HG03378 (cell line): Measurements from ENCODE around the gene MRS2.
"Not testable (repeated sequence)": the region's sequence is repeated elsewhere in the genome, so short reads cannot be mapped to it uniquely, and the experiment has no call there.

ENCODE experiments used
- ATAC-seq: cut with Tn5 transposase; IDR thresholded peaks from one replicate; pipeline ENCODE4 v1.9.1; 2021; ENCODE audit warnings: mild to moderate bottlenecking, moderate library complexity; ENCODE audit not compliant: unreplicated experiment

Gene MRS2

DNA sequence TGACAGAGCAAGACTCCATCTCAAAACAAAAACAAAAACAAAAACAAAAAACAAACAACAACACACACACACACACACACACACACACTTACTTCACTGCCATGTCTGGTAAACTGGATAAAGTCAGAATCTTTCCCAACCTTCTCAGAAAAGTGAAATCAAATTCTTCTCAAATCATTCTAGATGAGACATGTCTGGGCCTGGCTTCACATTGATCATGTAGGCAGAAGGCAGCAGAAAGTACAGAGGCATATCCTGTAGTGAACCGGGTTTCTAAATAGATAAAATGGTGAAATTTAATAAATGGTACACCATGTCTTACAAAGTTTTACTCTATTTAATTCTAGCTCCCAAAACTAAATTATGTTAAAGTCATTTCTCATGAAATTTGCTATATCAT is 14.9 kb upstream of the MRS2 start:
- no peak for ATAC-seq

DNA sequence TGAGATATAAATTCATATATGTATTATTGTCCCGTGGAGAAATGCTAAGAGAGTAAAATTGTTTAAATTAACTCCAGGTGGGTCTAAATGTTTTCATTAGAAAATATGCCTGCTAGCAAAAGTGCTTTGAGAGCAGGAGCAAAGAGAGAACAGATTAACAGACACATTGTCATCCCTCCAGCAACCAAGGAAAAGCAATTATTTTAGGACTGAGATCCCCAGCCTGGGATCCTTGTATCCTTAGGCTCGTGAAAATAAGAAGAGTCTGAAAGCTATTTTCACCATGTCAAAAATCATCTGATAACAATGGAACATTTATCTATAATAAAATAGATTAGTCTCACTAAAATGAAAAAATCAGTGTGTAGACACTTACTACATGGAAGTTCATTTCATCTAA is 11.5 kb upstream of the MRS2 start:
- ATAC-seq = no peak

DNA sequence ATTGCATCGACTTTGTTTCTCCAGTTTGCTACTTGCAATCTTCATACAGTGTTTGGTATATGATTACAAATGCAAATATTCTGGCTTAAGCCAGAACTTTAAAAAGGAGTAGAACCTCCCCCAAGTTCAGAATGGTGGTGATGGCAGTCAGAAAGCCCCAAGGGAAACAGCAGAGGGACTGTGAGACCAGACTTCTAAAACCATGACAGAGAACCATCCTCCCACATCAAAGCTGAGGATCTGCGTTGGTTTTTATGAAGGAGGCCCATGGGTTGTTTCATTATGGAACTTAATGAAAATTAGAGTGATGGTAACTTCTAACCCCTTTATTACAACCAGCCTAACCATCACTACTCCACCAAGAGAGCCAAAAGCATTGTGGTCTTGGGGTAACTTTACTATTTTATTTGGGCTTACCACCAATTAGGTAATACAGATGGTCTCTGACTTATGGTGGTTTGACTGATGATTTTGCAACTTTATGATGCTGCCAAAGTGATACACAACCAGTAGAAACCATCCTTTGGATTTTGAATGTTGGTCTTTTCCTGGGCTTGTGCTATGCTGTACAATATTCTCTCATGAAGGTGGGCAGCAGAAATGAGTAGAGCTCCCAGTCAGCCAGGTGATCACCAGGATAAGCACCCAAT is 10.9 kb upstream of the MRS2 start:
- peak; percentile 89 for ATAC-seq

DNA sequence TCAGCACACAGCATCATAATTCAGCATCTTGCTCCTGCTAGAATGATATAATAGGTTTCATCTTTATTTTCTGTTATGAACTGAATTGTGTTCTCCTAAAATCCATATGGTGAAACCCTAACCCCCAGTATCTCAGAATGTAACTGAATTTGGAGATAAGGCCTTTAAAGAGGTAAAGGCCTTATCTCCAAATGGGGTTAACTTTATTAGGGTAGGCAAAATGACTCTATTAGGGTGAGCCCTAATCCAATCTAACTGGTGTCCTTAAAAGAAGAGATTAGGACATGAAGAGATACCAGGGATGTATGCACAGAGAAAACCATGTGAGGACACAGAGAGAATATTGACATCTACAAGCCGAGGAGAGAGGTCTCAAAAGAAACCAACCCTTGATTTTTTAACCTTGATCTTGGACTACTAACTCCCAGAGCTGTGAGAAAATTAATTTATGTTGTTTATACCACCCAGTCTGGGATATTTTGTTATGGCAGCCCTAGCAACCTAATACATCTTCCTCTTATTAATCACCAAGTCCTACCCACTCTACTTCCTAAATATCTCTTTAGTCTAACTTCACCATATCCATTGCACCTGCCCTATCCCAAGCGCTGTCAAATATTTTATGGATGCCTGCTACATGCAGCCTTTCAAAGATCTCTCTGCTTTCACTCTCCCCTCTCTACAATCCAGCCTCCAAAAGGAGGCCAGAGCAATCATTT is 8.5 kb upstream of the MRS2 start:
- no peak for ATAC-seq

DNA sequence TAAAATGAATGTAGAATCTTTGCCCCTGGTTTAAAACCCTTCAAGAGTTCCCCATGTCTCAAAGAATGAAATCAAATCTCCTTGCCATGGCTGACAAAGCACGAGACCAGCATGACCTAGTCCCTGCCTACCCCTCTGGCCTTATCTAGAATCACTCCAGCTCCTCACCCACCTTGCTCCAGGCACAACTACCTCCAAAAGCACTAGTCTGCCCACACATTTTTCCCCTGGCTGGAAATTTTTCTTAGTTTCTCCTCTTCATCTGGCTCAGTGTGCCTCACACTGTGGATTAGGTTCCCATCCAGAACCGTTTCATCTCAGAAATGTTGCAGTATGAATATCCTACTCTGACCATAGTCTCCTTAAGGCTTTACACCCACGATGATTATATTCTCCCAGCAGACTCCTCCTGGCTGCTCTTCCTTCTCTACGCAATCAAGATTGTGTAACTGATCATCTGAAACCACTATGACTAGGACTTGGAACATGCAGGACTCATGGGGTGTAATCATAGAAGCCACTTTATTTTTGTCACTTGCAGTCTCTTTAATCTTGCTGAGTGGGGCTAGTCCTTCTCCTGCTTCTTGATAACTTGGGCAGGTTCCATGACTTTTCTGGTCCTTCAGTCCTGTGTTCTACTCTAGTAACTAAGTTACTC is 7.8 kb upstream of the MRS2 start:
- ATAC-seq = no peak

DNA sequence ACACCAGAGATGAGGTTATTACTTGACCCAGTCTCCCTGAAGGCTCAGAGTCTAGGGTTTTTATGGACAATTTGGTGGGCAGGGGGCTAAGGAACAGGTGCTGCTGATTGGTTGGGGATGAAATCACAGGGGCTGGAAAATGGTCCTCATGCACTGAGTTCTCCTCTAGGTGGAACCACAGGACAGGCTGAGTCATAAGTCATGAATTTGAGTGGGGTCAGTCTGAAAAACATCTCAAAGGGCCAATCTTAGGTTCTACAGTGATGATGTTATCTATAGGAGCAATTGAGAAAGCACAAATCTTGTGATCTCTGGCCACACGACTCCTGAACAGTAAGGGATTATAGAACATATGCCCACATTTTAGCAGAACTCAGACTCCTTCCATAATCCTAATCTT is 5.9 kb upstream of the MRS2 start:
- ATAC-seq = no peak

DNA sequence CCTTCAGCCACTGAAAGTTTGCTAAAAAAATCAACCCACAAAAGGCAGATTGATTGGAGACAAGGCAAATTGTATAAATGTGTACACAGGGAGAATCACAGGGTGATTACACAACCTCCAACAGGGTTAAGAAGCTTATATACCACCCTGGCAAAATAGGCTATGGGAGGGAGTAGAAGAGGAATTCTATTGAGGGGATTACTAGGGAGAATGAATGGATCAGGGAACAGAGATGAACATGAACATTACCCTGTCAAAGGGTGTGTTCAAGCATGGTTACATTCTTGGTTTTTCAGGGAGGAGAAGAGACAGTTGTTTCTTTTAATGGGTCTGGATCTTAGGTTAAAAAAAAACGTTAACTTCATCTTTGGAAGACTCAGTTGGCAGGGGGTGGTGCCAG is 5.1 kb upstream of the MRS2 start:
- ATAC-seq = no peak

DNA sequence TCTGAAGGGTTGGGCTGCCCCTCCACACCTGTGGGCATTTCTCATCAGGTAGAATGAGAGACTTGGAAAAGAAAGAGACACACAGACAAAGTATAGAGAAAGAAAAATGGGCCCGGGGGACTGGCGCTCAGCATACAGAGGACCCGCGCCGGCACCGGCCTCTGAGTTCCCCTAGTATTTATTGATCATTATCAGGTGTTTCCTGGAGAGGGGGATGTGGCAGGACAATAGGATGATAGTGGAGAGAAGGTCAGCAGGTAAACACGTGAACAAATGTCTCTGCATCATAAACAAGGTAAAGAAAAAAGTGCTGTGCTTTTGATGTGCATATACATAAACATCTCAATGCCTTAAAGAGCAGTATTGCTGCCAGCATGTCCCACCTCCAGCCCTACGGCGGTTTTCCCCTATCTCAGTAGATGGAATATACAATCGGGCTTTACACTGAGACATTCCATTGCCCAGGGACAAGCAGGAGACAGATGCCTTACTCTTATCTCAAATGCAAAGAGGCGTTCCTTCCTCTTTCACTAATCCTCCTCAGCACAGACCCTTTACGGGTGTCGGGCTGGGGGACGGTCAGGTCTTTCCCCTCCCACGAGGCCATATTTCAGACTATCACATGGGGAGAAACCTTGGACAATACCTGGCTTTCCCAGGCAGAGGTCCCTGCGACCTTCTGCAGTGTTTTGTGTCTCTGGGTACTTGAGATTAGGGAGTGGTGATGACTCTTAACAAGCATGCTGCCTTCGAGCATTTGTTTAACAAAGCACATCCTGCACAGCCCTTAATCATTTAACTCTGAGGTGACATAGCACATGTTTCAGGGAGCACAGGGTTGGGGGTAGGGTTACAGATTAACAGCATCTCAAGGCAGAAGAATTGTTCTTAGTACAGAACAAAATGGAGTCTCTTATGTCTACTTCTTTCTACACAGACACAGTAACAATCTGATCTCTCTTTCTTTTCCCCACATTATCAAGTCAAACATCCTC is 2.4 kb upstream of the MRS2 start:
- not testable (repeated sequence) for ATAC-seq

DNA sequence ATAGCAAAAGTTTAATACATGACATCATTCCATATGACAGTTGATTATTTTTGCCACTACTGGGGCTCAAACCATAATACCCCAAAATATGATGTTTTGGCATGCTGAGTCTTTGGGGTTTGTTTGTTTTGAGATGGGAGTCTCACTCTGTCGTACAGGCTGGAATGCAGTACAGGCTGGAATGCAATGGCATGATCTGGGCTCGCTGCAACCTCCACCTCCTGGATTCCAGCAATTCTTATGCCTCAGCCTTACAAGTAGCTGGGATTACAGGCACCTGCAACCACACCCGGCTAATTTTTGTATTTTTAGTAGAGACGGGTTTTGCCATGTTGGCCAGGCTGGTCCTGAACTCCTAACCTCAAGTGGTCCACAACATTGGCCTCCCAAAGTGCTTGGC is 1.3 kb upstream of the MRS2 start:
- ATAC-seq = no peak

DNA sequence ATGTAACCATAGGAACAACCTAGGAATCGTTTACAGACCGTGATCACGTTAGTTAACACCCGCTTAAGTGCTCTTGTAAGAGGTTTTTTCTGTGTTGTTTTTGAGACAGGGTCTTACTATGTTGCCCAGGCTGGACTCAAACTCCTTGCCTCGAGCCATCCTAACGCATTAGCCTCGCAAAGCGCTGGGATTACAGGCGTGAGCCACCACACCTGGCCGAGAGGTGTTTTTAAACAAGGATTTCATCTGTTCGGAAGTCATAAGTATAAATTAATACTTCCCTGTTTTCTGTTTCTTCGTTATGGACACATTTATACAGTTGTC is 727 bp downstream of the MRS2 start:
- ATAC-seq = no peak

DNA sequence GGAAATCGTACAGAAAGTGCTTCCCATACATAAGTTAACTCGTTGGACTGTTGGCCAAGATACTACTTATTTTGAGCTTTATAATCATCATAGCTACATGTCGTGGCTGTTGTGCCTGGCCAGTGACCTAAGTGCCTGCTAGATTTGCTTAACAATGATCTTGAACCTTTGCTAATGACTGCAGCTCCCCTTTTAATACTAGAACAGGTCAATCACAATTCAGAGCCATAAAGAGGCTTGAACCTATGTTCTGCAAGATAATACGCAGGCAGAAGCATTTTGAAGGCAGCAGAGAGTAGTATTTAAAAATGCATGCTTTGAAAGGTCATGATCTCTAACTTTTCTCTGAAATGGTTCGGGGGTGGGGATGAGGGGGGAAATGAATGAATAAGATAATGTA is 2.5 kb downstream of the MRS2 start:
- ATAC-seq = no peak

DNA sequence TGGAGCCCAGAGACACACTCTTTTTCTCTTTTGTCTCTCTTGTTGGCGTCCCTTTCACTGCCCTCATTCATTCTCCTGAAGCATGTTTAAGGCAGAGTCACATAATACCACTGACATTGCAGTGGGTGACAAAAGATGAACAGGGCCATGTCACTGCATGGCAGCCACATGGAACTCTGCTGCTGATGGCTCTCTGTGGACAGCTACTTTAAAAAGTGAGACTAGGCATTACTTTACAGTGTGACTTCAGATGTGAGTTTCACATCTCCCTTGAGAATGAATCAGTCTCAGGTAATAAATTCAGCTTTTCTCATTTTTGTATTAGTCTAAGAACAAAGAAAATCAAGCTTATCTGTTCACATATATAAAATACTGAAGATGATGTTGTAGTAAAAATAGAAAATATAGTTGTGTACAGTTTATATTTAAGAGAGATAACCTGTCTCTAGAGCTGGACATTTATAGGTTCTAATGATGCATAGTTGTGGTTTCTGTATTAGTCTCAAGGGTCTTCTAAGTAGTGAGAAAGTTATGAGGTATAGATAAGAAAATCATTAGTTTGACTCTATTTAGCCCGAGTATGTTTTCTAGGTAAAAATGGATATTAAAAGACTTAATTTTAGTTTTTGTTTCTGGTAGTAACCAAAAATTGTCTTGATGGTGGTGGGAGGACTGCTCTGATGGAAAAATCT is 6.1 kb downstream of the MRS2 start:
- ATAC-seq = peak; percentile 87

DNA sequence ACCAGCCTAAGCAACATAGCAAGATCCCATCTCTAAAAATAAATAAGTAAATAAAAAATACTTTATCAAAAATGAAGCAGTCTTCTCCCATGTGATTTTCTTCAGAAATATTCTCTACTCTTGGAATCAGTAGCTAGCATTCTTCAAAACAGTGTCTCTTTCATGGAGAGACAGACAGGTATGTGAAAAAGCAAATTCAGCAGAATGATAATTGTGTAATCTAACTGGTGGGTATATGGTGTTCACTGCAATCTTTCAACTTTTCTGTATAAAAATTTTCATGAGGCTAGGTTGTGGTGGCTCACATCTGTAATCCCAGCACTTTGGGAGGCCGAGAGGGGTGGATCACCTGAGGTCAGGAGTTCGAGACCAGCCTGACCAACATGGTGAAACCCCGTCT is 7.9 kb downstream of the MRS2 start:
- no peak for ATAC-seq

DNA sequence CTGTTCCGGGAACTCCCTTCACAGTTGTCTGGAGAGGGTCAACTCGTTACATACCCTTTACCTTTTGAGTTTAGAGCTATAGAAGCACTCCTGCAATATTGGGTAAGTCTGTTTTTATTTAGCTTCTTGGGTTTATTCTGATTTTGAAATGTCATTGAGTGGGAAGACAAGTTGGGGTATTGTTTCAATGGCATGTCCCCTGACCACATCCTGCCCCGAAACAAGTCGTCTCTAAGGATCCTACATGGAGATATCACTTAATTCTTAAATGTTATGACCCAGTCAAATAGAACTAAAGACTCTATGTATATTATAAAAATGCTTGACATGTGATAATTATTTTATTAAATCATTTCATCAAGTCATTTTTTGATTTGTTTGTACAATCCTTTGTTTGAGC is 9.6 kb downstream of the MRS2 start:
- ATAC-seq = no peak

DNA sequence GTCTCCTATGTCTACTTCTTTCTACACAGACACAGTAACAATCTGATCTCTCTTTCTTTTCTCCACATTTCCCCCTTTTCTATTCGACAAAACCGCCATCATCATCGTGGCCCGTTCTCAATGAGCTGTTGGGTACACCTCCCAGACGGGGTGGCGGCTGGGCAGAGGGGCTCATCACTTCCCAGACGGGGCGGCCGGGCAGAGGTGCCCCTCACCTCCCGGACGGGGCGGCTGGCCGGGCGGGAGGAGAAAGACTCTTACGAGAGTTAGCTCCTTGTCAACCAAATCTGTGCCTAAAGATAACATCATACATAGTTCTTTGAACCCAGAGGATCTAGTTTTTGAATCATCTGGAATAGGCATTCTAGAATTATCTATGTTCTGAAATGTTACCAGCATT is 11.8 kb downstream of the MRS2 start:
- not testable (repeated sequence) for ATAC-seq

DNA sequence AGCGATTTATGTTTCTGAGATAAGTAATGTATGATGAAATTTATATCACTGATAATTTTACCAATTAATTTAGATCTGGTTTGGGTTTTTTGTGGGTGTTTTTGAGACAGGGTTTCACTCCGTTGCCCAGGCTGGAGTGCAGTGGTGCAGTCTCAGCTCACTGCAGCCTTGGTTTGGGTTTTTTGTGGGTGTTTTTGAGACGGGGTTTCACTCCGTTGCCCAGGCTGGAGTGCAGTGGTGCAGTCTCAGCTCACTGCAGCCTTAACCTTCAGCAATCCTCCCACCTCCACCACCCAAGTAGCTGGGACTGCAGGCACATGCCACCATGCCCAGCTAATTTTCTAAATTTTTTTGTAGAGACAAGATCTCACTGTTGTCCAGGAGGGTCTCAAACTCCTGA is 13.0 kb downstream of the MRS2 start:
- peak; percentile 76 for ATAC-seq

DNA sequence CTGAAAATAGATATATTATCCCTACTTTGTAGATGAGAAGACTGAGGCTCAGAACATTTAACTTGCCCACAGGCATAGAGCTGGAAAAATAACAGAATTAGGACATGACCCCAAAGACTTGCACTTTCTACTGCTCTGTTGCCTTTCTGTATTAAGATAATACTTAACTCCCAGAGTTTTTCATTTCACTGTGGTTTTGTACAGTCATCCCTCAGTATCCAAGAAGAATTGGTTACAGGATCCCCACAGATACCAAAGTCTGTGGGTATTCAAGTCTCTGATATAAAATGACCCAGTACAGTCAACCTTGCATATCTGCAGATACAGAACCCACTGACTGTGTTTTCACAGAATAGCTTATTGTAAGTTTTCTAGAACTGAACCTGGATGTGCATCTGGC is 16.8 kb downstream of the MRS2 start:
- no peak for ATAC-seq

DNA sequence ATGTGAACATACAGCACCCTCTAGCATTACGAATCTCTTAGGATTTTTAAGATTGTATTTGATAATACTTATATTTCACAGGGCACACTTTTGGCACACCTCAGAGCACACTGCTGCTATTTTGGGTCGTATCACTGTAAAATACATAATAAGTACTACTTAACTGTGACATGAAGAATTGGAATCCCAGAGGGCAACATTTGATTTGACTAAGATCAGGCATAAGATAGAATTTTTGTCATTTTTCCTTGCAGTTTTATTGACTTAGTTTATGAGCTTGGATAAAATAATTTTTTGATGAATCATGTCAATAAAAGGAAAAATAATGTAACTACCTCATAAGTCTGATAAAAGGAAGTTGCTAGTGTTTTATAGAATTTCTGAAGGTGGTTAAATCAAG is 22.4 kb downstream of the MRS2 start:
- ATAC-seq = no peak

DNA sequence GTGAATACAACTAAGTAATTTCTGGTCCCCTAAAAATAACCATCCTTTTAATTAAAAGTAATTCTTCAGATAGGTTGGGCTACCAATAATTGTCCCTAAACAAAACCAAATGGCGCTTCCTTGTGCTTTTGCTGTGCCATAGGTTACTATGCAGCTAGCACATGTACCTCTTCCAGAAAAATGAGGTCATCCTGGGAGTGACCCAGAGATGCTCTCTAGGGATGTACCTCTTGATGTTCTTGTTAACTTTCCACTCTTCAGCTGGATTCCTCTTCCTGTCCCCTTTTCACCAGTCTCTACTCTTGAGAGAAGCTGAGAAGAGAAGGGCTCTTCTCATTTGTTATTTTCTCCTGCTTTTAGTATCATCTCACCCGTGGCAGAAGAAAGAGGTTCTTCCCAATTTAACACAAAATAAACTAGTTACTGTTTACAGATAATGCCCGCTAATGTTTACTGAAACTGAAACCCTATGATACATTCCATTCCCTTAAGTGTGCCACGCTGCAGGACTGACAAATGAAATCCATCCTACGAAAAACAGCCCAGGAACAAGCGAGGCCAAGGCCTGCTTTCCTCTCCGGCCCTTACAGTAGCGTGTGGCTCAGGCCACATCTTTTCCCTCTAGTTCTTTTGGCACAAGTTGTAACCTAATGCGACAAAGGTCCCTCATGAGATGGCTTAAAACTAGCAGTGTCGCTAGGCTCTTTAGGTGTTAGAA is 24.2 kb downstream of the MRS2 start:
- no peak for ATAC-seq

DNA sequence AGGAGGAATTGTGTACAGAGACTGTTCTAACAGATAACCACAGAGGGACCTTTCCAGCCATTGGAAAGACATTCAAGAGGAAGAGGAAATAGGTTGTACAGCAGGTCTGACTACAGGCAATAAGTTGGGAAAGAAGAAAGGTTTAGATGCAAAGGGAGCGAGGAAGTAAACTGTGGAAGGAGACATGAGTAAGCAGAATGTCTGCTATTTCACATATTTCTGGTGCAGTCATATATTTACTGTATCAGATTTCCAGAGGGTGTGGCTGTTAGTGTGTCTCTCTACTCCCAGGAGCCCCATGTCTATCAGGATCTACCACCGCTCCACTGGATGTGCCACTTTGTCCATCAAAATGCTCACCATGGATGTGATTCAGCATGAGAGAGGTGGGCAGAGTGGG is 25.9 kb downstream of the MRS2 start:
- no peak for ATAC-seq
